Stimulated activated naive CD8-positive, alpha-beta T cell treated with anti-CD3 and anti-CD28 coated beads, Interleukin-15, Interleukin-2, amounts not matched to agents 100 ng/mL and 50 ng/mL, for 24 hours (primary cell): ENCODE data around the gene CC2D1A.

Experiments used
- H3K27ac Mint-ChIP-seq: one replicate; pipeline ENCODE4 v1.8.0; 2021; ENCODE audit warnings: mild to moderate bottlenecking, mixed read lengths
- H3K27me3 Mint-ChIP-seq: one replicate; pipeline ENCODE4 v1.8.0; 2021; ENCODE audit warnings: mixed read lengths
- H3K36me3 Mint-ChIP-seq: one replicate; pipeline ENCODE4 v1.8.0; 2021; ENCODE audit warnings: low read depth, mixed read lengths
- H3K4me1 Mint-ChIP-seq: one replicate; pipeline ENCODE4 v1.8.0; 2021; ENCODE audit warnings: low read depth, mixed read lengths
- H3K4me3 Mint-ChIP-seq: one replicate; pipeline ENCODE4 v1.8.0; 2021; ENCODE audit warnings: mild to moderate bottlenecking, mixed read lengths
- H3K9me3 Mint-ChIP-seq: one replicate; pipeline ENCODE4 v1.8.0; 2021; ENCODE audit warnings: mixed read lengths

Gene CC2D1A

DNA sequence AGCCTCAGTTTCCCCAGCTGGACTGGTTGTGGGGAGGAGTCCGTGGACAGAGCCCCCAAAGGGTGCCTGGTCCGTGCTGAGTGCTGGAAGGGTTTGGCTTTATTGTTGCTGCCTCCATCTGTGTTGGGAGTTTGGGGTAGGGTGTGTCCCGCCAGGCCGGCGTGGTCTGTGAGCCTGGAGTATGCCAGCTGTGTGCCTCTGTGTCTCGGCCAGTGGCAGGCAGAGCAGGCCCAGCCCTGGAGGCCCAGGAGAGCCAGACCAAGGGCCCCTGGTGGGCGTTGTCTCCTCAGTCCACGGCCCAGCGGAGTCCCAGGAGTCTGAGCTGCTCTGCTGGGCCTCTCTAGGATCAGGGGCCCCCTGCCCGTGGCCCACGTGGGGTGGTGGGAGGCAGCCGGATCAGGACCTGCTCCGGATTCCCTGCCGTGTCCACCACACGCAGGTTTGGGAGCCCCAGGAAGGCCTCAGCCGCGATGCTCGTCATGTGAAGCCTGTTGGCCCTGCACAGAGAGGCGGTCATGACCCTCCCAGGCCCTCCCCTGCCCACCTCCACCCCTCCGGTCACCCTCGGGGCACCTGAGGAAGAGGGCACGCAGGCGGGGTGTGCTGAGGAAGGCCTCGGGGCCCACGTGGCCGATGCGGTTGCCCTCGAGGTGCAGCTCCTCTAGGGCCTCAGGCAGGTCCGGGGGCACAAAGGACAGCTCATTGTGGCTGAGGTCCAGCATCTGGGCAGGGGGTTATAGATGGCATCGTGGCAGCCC is 25.6 kb downstream of the CC2D1A start:
- no peak overlapping the region for H3K4me3 Mint-ChIP-seq
- no peaks in the 10 kb centered on the region for H3K4me1 Mint-ChIP-seq
- peaks cover 5% of the 10 kb centered on the region for H3K36me3 Mint-ChIP-seq

DNA sequence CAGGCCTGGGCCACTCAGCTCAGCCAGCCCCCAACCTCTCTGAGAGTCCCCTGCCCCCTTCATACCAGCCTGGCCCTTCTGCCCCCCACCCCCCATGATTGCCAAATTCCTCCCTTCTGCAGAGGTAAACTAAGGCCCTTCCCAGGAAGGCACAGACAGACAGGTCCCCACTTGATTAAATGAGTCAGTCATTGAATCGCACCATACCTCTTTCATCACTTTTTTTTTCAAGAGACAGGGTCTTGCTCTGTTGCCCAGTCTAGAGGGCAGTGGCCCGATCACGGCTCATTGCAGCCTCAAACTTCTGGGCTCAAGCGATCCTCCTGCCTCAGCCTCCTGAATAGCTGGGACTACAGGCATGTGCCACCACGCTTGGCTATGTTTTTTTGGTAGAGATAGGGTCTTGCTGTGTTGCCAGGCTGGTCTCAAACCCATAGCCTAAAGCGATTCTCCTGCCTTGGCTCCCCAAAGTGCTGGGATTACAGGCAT is 26.2 kb downstream of the CC2D1A start:
- H3K4me3 Mint-ChIP-seq: no peak overlapping the region
- no peaks in the 10 kb centered on the region for H3K4me1 Mint-ChIP-seq
- H3K9me3 Mint-ChIP-seq: no peaks in the 10 kb centered on the region
- H3K36me3 Mint-ChIP-seq: peaks cover 2% of the 10 kb centered on the region
- no peak overlapping the region for H3K27ac Mint-ChIP-seq
- peaks cover under 1% of the 10 kb centered on the region for H3K27me3 Mint-ChIP-seq

More for the DNA sequence above, 25.6 kb downstream of the CC2D1A start:
- Mint-ChIP-seq H3K27me3 (no peaks in the 10 kb centered on the region), H3K27ac (no peak overlapping the region), H3K9me3 (no peaks in the 10 kb centered on the region)

DNA sequence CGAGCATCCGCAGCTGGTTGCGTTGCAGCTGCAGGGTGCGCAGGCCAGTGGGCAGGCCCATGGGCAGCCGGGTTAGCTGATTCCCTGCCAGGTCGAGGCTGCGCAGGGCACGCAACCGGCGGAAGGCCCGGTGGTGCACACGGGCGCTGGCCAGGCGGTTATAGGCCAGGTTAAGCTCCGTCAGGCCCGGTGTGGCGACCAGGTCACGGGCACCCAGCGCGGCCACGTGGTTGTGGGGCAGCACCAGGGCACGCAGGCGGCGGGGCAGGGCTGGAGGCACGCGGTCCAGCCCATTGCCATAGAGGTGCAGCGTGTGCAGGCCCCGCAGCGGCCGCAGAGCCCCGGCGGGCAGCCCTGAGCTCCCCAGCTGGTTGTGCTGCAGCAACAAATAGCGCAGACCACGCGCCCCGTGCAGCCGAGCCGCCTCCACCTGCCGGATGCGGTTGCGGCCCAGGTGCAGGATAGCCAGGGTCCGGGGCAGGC is 27.0 kb downstream of the CC2D1A start:
- no peak overlapping the region for H3K27ac Mint-ChIP-seq
- H3K9me3 Mint-ChIP-seq: no peaks in the 10 kb centered on the region
- H3K27me3 Mint-ChIP-seq: peaks cover 5% of the 10 kb centered on the region
- H3K36me3 Mint-ChIP-seq: no peaks in the 10 kb centered on the region
- no peaks in the 10 kb centered on the region for H3K4me1 Mint-ChIP-seq
- no peak overlapping the region for H3K4me3 Mint-ChIP-seq

DNA sequence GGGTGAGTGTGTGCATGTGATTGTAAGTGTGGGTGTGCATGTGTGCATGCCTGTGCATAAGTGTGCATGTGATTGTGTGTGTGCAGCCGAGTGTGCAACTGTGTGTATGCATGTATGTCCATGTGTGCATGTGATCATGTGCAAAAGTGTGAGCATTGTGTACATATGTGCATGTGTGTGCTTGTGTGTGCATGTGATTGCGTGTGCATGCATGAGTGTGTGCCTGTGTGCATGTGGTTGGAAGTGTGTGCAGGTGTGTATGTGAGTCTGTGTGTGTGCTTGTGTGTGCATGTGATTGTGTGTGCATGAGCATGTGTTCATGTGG is 28.7 kb downstream of the CC2D1A start:
- Mint-ChIP-seq H3K36me3 (no peaks in the 10 kb centered on the region), H3K4me1 (no peaks in the 10 kb centered on the region), H3K27ac (no peak overlapping the region), H3K9me3 (no peaks in the 10 kb centered on the region), H3K4me3 (no peak overlapping the region), H3K27me3 (peaks cover 5% of the 10 kb centered on the region)

DNA sequence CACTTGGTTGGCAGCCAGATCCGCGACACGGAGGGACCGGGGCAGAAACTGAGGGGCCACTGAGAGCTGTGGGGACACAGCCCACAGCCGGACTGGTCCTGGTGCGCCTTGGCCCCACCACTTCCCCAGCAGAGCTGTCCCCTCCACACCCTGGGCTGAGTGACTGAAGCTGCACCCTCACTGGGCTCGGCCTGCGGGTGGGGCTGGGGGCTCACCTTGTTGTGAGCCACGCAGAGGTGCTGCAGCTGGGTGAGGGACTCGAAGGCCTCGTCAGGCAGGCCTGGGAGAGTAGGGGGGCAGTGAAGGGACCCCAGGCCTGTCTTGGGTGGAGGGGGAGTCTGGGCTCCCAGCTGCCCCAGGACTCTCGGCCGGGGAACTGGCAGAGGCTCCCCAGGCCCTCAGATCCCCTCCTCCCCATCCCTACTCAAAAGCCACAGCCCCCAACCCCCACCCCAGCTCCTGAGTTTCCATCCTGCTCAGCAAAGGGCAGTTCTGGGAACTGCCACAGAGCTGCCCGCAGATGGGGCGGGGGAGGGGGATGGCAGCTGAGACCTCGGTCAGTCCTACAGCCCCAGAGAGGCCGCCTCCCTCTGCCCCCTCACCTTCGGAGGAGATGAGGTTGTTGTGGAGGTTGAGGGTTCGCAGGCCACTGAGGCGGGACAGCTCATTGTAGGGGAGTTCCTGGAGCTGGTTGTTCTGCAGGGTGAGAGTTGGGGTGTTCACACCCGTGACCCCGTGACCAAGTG is 29.9 kb downstream of the CC2D1A start:
- H3K27me3 Mint-ChIP-seq: peaks cover 5% of the 10 kb centered on the region
- H3K4me1 Mint-ChIP-seq: no peaks in the 10 kb centered on the region
- H3K4me3 Mint-ChIP-seq: no peak overlapping the region
- H3K27ac Mint-ChIP-seq: no peak overlapping the region
- H3K36me3 Mint-ChIP-seq: no peaks in the 10 kb centered on the region
- H3K9me3 Mint-ChIP-seq: no peaks in the 10 kb centered on the region

DNA sequence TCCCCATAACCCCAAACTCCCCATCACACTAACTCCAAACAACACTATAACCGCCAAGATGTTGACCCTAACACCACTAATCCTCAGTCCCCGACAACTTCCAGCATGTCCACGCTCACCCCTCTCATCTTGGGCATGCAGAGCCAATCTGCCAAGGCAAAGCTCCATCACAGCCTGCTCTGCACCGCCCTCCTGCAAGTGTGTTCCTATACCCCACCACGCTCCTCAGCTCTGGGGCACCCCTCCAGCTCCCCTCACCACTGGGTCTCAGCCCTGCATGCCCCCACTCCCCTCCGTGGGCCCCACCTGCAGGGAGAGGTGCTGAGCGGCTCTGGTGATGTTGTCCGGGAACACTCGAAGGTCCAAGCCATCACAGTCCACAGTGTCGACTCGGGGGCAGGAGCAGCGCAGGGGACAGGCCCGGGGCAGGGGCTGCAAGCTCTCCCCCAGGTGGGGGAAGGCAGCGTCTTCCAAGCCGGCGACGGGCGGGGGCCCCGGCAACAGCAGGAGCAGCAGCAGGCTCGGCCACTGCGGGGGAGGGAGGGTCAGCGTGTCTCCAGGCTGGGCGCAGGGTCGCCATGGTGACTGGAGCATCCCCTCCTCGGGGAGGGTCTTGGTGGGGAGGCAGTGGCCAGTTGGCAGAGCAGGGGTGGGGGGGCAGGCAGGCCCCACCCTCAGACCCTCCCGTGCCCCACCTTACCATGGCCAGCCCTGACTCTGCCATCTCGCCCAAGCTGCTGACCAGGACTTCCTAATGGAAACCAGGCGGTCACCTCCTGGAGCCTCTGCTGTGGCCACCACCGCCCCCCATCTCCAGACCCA is 31.7 kb downstream of the CC2D1A start:
- H3K36me3 Mint-ChIP-seq: no peaks in the 10 kb centered on the region
- no peaks in the 10 kb centered on the region for H3K9me3 Mint-ChIP-seq
- no peak overlapping the region for H3K27ac Mint-ChIP-seq
- no peak overlapping the region for H3K4me3 Mint-ChIP-seq
- H3K27me3 Mint-ChIP-seq: peaks cover 5% of the 10 kb centered on the region
- H3K4me1 Mint-ChIP-seq: no peaks in the 10 kb centered on the region

DNA sequence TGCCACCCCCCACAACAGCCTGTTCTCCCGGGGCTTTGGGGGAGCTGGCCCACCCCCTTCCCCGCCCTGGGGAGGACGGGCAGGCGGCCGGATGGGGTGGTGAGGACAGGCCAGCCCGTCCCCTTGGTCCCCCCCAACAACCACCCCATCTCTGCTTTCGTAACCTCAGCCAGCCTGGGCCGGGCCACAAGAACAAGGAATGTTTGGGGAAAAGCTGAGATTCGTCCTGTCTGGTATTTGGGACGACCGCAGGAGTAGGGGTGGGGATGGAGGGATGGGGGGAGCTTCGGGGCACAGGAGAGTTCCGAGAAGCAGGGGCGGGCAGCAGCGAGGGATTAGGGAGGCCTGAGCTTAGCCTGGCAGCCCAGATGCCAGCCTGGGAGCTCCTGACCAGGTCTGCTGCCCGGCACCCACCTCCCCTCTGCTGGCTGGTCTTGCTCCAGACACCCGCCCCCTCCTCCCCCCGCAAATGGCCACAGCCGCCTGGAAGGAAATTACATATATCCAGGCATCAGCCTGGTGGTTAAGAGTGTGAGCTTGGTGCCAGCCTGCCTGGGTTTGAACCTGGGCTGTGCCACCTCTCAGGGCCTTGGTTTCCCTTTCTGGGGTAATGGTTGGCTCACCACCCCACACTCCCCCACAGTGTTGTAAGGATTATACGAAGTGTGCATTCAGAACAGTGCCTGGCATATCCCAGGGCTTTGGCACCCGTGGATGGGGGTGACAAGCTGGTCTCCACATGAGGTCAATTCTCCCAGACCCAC is 32.5 kb downstream of the CC2D1A start, which contains the start of gene PODNL1:
PODNL1 (minus strand) TSS at position 117 of the 764 bp plus-strand sequence. CDS start 236 bp downstream, outside the sequence.
- H3K27me3 Mint-ChIP-seq: peaks cover 5% of the 10 kb centered on the region
- H3K9me3 Mint-ChIP-seq: no peaks in the 10 kb centered on the region

DNA sequence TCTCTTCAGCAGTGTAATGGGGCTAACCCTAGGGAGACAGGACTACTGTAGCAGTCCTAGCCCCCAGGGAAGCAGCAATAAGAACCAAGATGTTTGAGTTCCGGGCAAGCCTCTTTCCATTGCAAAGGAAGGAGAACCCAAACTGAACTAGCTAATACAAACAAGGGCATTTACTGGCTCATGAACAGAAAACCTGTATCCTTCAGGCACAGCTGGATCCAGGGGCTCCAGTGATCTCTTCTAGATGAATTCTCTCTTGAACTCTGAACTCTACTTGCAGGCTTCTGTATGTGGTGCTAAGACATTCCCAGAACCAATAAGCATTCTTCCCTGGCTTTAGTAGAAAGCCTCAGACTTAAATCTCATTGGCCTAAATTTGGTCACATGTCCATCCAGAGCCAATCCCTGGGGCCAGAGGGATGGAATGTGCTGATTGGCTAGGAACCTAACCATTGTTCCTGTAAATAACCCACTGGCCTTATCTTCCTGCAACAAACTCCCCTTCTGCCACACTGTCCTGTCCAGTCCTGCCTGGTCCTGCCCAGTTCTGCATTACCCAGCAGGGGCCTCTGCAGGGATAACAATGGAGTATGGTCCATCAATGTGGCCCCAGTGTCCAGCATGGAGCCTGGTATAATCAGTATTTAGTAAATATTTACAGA is 36.2 kb downstream of the CC2D1A start:
- Mint-ChIP-seq H3K27ac (no peak overlapping the region), H3K9me3 (no peaks in the 10 kb centered on the region), H3K27me3 (peaks cover 5% of the 10 kb centered on the region), H3K4me1 (no peaks in the 10 kb centered on the region), H3K36me3 (no peaks in the 10 kb centered on the region), H3K4me3 (no peak overlapping the region)

More for the DNA sequence above, 32.5 kb downstream of the CC2D1A start, which contains the start of gene PODNL1:
- Mint-ChIP-seq H3K4me1 (no peaks in the 10 kb centered on the region), H3K27ac (no peak within 1 kb of the TSS), H3K36me3 (no peaks in the 10 kb centered on the region), H3K4me3 (no peak within 1 kb of the TSS)

DNA sequence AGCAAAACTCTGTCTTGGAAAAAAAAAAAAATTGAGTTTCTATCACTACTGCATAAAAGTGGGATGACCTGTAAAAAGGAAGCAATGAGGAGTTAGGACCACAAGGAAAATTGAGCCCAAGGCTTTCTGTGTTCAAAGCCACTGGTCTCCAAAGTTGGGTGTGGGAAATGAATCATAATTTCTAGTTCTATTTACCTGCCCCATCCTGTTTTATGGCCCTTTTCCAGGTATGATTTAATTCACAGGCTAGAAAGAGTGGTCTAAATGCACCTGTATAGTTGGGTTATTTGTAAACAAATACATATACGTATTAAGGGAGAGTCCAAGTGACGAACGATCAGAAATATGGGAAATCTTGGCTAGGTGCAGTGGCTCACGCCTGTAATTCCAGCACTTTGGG is 40.4 kb downstream of the CC2D1A start:
- H3K9me3 Mint-ChIP-seq: no peaks in the 10 kb centered on the region
- no peak overlapping the region for H3K4me3 Mint-ChIP-seq
- peaks cover under 1% of the 10 kb centered on the region for H3K4me1 Mint-ChIP-seq
- no peaks in the 10 kb centered on the region for H3K36me3 Mint-ChIP-seq
- no peak overlapping the region for H3K27ac Mint-ChIP-seq
- no peaks in the 10 kb centered on the region for H3K27me3 Mint-ChIP-seq

DNA sequence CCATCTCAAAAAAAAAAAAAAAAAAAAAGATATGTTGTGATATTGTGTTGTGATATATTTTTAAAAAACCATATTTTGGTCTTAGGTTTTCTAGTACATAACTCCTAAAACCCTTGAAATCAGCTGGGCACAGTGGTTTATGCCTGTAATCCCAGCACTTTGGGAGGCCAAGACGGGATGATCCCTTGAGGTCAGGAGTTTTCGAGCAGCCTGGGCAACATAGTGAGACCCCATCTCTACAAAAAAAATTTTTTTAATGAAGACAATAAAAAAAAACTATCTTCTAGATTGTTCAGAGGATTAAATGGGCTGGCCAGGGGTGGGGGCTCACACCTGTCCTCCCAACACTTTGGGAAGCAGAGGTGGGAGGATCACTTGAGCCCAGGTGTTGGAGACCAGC is 45.0 kb downstream of the CC2D1A start:
- H3K4me1 Mint-ChIP-seq: peaks cover 22% of the 10 kb centered on the region
- H3K27ac Mint-ChIP-seq: no peak overlapping the region
- no peaks in the 10 kb centered on the region for H3K27me3 Mint-ChIP-seq

DNA sequence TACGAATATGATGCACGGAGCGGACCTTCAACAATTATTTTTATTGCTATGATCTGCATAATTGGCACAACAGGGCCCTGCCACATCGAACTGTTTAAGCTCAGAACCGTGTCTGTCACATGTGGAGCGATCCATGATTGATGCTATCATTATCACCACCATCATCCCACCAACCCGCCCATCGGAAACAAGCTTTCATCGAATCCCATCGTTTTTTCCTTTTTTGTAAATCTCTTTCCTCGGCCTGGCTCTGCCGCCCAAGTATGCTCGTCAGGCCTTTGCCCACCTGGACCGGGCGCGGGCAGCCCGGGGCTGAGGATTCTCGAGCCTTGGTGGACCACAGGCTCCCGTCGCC is 45.8 kb downstream of the CC2D1A start:
- Mint-ChIP-seq H3K36me3 (peaks cover 4% of the 10 kb centered on the region), H3K4me1 (peaks cover 22% of the 10 kb centered on the region), H3K27ac (peak overlapping the region; percentile 93), H3K27me3 (no peaks in the 10 kb centered on the region), H3K4me3 (peak overlapping the region; percentile 92), H3K9me3 (no peaks in the 10 kb centered on the region)

More for the DNA sequence above, 45.0 kb downstream of the CC2D1A start:
- Mint-ChIP-seq H3K9me3 (no peaks in the 10 kb centered on the region), H3K4me3 (no peak overlapping the region), H3K36me3 (peaks cover 4% of the 10 kb centered on the region)

DNA sequence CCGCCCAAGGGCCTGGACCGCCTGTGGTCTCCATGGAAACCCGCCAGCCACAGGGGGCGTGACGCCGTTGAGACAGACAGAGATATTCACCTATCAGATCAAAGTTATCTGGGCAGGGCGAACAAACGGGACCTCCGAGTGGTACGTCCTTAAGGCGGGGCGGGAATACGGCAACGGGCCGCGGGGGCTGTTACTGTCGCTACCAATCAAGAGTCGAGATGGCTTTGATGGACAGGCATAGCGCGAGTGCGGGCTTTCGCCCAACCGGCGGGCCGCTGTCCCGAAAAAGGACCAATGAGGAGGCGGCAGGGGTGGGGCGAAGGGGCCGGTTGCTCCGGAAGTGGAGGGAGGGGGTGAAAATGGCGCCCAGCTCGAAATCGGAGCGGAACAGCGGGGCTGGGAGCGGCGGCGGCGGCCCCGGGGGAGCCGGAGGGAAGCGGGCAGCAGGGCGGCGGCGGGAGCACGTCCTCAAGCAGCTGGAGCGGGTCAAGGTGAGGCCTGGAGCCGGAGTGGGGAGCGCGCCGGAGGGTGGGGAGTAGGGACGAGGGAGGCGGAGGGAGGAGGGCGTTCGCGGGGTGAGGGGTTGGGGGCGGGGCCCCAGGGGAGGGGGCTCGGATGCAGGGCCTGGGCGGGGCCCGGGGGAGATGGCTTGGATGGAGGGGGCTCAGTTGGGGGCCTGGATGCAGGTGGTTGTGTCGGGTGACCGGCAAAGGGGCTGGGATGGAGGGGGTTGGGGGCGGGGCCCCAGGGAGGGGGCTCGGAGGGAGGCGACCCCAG is 46.3 kb downstream of the CC2D1A start, which contains the start of gene DCAF15:
DCAF15 (plus strand) TSS at position 356 of the 777 bp plus-strand sequence; CDS start at position 360, 4 bp downstream.
- Mint-ChIP-seq H3K4me3 (peak within 1 kb of the TSS; percentile 92), H3K9me3 (no peaks in the 10 kb centered on the region), H3K36me3 (peaks cover 4% of the 10 kb centered on the region), H3K27me3 (no peaks in the 10 kb centered on the region), H3K4me1 (peaks cover 22% of the 10 kb centered on the region), H3K27ac (peak within 1 kb of the TSS; percentile 93)

DNA sequence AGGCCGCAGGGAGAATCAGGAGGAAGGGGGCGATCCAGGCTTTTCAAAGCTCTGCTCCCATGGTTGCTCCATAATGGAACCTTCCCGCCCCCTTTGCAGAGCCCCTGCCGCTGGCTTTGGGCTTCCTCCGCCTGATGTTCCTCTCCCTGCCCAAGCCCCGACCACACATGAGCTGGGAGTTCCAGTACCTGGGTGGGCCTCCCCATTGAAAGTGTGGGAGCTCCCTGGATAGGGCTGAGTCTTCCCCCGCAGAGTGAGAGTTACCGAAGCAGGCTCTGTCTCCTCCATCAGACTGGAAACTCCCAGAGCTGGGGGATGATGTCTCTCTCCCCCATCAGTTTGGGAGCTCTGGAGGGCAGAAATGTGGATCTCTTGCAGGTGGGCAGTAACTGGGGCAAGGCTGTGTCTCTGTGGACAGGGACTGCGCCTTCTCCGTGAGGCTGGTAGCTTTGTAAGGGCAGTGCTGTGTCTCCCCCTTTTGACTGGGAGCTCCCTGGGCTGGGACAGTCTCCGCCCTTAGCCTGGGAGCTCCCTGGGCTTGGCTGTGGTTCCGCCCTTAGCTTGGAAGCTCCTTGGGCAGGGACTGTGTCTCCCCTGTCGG is 47.0 kb downstream of the CC2D1A start:
- no peaks in the 10 kb centered on the region for H3K9me3 Mint-ChIP-seq
- peaks cover 4% of the 10 kb centered on the region for H3K36me3 Mint-ChIP-seq
- peak overlapping the region; percentile 76 for H3K27ac Mint-ChIP-seq
- peak overlapping the region; percentile 92 for H3K4me3 Mint-ChIP-seq
- peaks cover 22% of the 10 kb centered on the region for H3K4me1 Mint-ChIP-seq
- no peaks in the 10 kb centered on the region for H3K27me3 Mint-ChIP-seq
